ENCODE results near the gene CASP3. TPM values are rescaled to one million over a fixed set of nuclear protein-coding genes. Genes with fewer than 3 reads are reported as not detected.

Gene CASP3
- total RNA-seq, 1 experiment from 2014 or later = 107 TPM

GRCh38 chr4:184590196-184590595 lies 59.1 kb downstream of the CASP3 start:
- H3K4ac ChIP-seq (ENCODE audit: low read depth, low read length) = no peak overlapping the region
- H3K4me2 ChIP-seq (ENCODE audit: insufficient read depth, insufficient read length, low read length) = no peak overlapping the region
- no peak overlapping the region for H2BK120ac ChIP-seq (ENCODE audit: low read depth, low read length, poor library complexity, severe bottlenecking)
- no peak for TF ChIP-seq CTCF (conservative IDR thresholded peaks at IDR 0.05)
- no peaks in the 10 kb centered on the region for H3K4me1 ChIP-seq (ENCODE audit: insufficient read depth, low read length)
- no peak overlapping the region for H2BK12ac ChIP-seq (ENCODE audit: insufficient read length, low read depth, low read length)
- H4K91ac ChIP-seq (ENCODE audit: insufficient read length, low read depth, low read length) = no peak overlapping the region
- no peak overlapping the region for H4K8ac ChIP-seq (replicated peaks; ENCODE audit: insufficient read length, low read depth, low read length)
- H3K56ac ChIP-seq (ENCODE audit: insufficient read length, low read depth, low read length) = no peak overlapping the region
- peaks cover 5 to 14% of the 10 kb centered on the region in 2 experiments; a peak in 3 of 4 replicates for H3K4me1 Mint-ChIP-seq
- no peak overlapping the region for H3K9ac ChIP-seq (ENCODE audit: extremely low read depth, insufficient read length, low read length)
- no peak overlapping the region for H2BK20ac ChIP-seq (ENCODE audit: low read depth, low read length, poor library complexity, severe bottlenecking)
- H3K79me2 ChIP-seq (ENCODE audit: insufficient read depth, low read length) = no peaks in the 10 kb centered on the region
- peaks cover 0 to 6% (median 0%) of the 10 kb centered on the region in 3 experiments; a peak in 2 of 7 replicates for H3K36me3 Mint-ChIP-seq (ENCODE audit: insufficient read depth in 1 of 3, low read depth in 3 of 3)
- no peak overlapping the region for H3T11ph ChIP-seq (ENCODE audit: low read length)
- no peak overlapping the region for H4K5ac ChIP-seq (ENCODE audit: insufficient read length, low read depth, low read length)
- 0 out of 7 replicates have a peak overlapping the region, but pooled peaks of 1 of the 3 experiments have one; percentile 48 for H3K27ac Mint-ChIP-seq
- no peak overlapping the region for H2BK15ac ChIP-seq (ENCODE audit: low read depth, low read length)
- peaks cover 4 to 5% of the 10 kb centered on the region in 2 experiments; a peak in 3 of 5 replicates for H3K9me3 Mint-ChIP-seq
- H4K20me1 ChIP-seq (ENCODE audit: control insufficient read depth, insufficient read depth, insufficient read length) = no peaks in the 10 kb centered on the region
- H3K79me1 ChIP-seq (ENCODE audit: insufficient read depth, low read depth, low read length, poor library complexity, severe bottlenecking) = no peaks in the 10 kb centered on the region
- no peak overlapping the region for H3K4me3 Mint-ChIP-seq
- no peak overlapping the region for H3K14ac ChIP-seq (ENCODE audit: insufficient read depth, low read length)
- H3K23me2 ChIP-seq (ENCODE audit: insufficient read length, low read depth, low read length, poor library complexity, severe bottlenecking) = no peaks in the 10 kb centered on the region
- no peak overlapping the region for H2AK5ac ChIP-seq (ENCODE audit: insufficient read length, low read length)
- no peak overlapping the region for H2BK5ac ChIP-seq (ENCODE audit: insufficient read length, low read length)
- H3K27me3 Mint-ChIP-seq (ENCODE audit: low read depth) = no peaks in the 10 kb centered on the region
- H3K9me3 ChIP-seq (ENCODE audit: control insufficient read depth, low read depth, low read length) = no peaks in the 10 kb centered on the region
- no peak overlapping the region for H2AFZ ChIP-seq (ENCODE audit: low read length)
- H3K18ac ChIP-seq (ENCODE audit: insufficient read length, low read depth, low read length) = no peak overlapping the region
- WGBS (ENCODE audit: extremely low coverage, insufficient read length, low lambda C conversion rate) = no CpG with 5 or more reads among the region's 3 CpGs
- H3K27me3 ChIP-seq (ENCODE audit: insufficient read depth, low read length) = no peaks in the 10 kb centered on the region
- no peak overlapping the region for H3K27ac ChIP-seq (ENCODE audit: insufficient read length, low read depth, low read length)
- H3K23ac ChIP-seq (ENCODE audit: insufficient read length, low read depth, low read length) = no peak overlapping the region
- DNase-seq = no peak

All from H9 (cell line).